Endothelial cell (in vitro differentiated cells): ENCODE results near the gene STIM1. TPM values are rescaled to one million over a fixed set of nuclear protein-coding genes. Genes with fewer than 3 reads are reported as not detected.

Source experiments
- DNase-seq: peaks from one replicate; pipeline ENCODE4 v3.0.0; 2021; ENCODE audit warnings: low spot score
- H3K27ac Mint-ChIP-seq: one replicate; pipeline ENCODE4 v1.8.0; 2021; ENCODE audit warnings: mixed read lengths, inconsistent platforms; ENCODE audit not compliant: unreplicated experiment
- H3K27me3 Mint-ChIP-seq: one replicate; pipeline ENCODE4 v1.8.0; 2021; ENCODE audit warnings: mild to moderate bottlenecking, moderate library complexity, mixed read lengths, inconsistent platforms; ENCODE audit not compliant: unreplicated experiment
- H3K36me3 Mint-ChIP-seq: one replicate; pipeline ENCODE4 v1.8.0; 2021; ENCODE audit warnings: mild to moderate bottlenecking, low read depth, mixed read lengths, inconsistent platforms; ENCODE audit not compliant: unreplicated experiment
- H3K4me1 Mint-ChIP-seq: one replicate; pipeline ENCODE4 v1.8.0; 2021; ENCODE audit warnings: mild to moderate bottlenecking, mixed read lengths, inconsistent platforms; ENCODE audit not compliant: unreplicated experiment
- H3K4me3 Mint-ChIP-seq: one replicate; pipeline ENCODE4 v1.8.0; 2021; ENCODE audit warnings: mild to moderate bottlenecking, mixed read lengths, inconsistent platforms; ENCODE audit not compliant: unreplicated experiment
- H3K9me3 Mint-ChIP-seq: one replicate; pipeline ENCODE4 v1.8.0; 2021; ENCODE audit warnings: mixed read lengths, inconsistent platforms; ENCODE audit not compliant: unreplicated experiment
- CTCF ChIP-seq: fragments of 200-600 bp; sonication (generic); IDR thresholded peaks from one replicate; pipeline ENCODE4 v1.5.0; 2021; ENCODE audit warnings: antibody characterized with exemption; ENCODE audit not compliant: unreplicated experiment
- total RNA-seq: library from RNA; stranded (reverse); fragmentation: NEBNext Ultra II Directional; extraction: Animal tissue kit (Norgen Biotek cat#: 25700); gene quantifications from one replicate; pipeline ENCODE4 v1.2.1, GENCODE V29; 2021; ENCODE audit not compliant: unreplicated experiment

STIM1 gene
- total RNA-seq, 1 donor from 2014 or later = 35.9 TPM

DNA sequence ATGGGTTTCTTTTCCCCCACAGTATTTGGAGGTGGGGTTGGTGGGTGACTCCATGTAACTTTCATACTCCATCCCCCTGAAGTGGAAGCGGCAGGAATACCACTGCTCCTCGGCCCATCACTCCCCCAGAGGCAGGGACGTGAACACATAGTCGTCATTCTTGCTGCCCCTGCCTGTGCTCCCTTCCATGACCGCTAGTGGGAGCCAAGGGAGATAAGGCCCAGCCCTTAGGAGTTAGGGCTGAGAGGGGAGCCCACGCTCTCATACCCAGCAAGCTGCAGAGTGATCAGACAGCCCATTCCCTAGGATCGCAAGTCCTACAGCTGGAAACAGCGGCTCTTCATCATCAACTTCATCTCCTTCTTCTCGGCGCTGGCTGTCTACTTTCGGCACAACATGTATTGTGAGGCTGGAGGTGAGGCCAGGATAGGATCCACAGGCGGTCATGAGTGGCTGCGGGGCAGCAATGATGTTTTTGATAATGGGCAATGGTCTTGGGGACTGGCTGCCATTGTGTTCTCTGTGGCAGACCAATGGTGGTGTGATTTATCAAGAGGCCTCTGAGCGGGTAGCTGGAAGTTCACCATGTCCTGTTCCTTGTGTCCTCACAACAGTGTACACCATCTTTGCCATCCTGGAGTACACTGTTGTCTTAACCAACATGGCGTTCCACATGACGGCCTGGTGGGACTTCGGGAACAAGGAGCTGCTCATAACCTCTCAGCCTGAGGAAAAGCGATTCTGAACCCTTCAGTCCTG is 30.6 kb upstream of the STIM1 start:
- TF ChIP-seq CTCF = peak; percentile 85
- H3K4me3 Mint-ChIP-seq = no peak overlapping the region
- peak; percentile 92 for DNase-seq
- H3K27me3 Mint-ChIP-seq = peaks cover 18% of the 10 kb centered on the region
- peak overlapping the region; percentile 67 for H3K27ac Mint-ChIP-seq
- H3K4me1 Mint-ChIP-seq = peaks cover 17% of the 10 kb centered on the region
- no peaks in the 10 kb centered on the region for H3K9me3 Mint-ChIP-seq
- peaks cover 28% of the 10 kb centered on the region for H3K36me3 Mint-ChIP-seq

DNA sequence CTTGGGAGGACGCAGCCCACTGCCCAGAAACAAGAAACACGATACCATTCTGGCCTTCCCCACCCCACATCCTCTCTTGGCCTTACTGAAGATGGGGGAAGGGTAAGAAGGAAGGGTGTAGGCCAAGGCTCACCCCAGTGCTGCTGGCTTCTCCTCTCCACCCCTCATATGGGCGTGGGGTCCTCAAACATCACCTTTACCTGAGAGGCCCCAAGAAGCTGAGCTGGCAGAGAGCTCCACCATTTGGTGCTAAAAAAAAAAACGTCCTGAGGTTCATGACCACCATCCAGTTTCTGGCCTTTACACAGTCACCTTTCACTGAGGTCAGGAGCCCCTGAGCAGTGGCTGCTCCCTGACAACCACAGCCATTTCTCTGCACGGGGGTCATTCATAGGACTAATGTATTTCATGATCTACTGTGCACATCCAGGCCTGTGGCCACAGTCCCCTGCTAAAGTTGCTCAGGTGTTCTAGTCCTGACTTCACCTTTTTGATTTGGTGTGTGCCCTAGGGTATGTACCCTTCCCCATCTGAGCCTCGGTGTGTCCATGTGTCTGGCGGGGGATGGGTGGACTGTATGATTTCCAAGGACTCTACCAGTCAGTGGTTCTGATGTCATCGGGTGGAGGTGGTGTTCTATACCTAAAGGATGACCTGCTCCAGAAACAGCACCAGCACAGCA is 29.9 kb upstream of the STIM1 start:
- DNase-seq = no peak
- Mint-ChIP-seq H3K9me3 (no peaks in the 10 kb centered on the region), H3K27me3 (peaks cover 18% of the 10 kb centered on the region), H3K4me1 (peaks cover 17% of the 10 kb centered on the region), H3K4me3 (no peak overlapping the region), H3K27ac (no peak overlapping the region), H3K36me3 (peaks cover 28% of the 10 kb centered on the region)
- TF ChIP-seq CTCF = no peak

- no peak for DNase-seq
- peaks cover 16% of the 10 kb centered on the region for H3K27me3 Mint-ChIP-seq
- peaks cover 27% of the 10 kb centered on the region for H3K4me1 Mint-ChIP-seq
- H3K4me3 Mint-ChIP-seq = no peak overlapping the region
- H3K9me3 Mint-ChIP-seq = no peaks in the 10 kb centered on the region
- TF ChIP-seq CTCF = no peak
- H3K36me3 Mint-ChIP-seq = peaks cover 32% of the 10 kb centered on the region
- H3K27ac Mint-ChIP-seq = no peak overlapping the region
Measured at GRCh38 chr11:3826721-3827120, 28.7 kb upstream of the STIM1 start.

- Mint-ChIP-seq H3K4me3 (no peak overlapping the region), H3K4me1 (peaks cover 36% of the 10 kb centered on the region), H3K36me3 (peaks cover 32% of the 10 kb centered on the region), H3K9me3 (no peaks in the 10 kb centered on the region), H3K27me3 (peaks cover 16% of the 10 kb centered on the region), H3K27ac (no peak overlapping the region)
- no peak for TF ChIP-seq CTCF
- DNase-seq = no peak
Measured at GRCh38 chr11:3827434-3828186, 27.9 kb upstream of the STIM1 start.
